ENCODE measurements around the gene AKAP12.

The AKAP12 gene

GRCh38 chr6:151388236-151388635 is 148.5 kb downstream of the AKAP12 start:
- Histone ChIP-seq H3K27ac (ENCODE audit: low read length) (peak overlapping the region; percentile 47; the same call in 1 of the 2 replicates), H3K4me1 (ENCODE audit: insufficient read depth, low read length) (peaks cover 35% of the 10 kb centered on the region), H3K36me3 (ENCODE audit: insufficient read depth, low read length) (peaks cover 19% of the 10 kb centered on the region), H3K79me2 (ENCODE audit: insufficient read depth, low read length) (peaks cover 88% of the 10 kb centered on the region), H3K4me3 (ENCODE audit: low read depth in 1 of 2, low read length in 2 of 2) (peak overlapping the region in 1 of 2 experiments; percentile 82; a peak in 1 of 4 replicates), H3K9me3 (ENCODE audit: insufficient read depth, low read length, severe bottlenecking) (no peaks in the 10 kb centered on the region), H4K20me1 (ENCODE audit: insufficient read depth, low read length) (peaks cover 42% of the 10 kb centered on the region), H3K9ac (ENCODE audit: low read depth, low read length) (peak overlapping the region; percentile 100), H3K4me2 (ENCODE audit: insufficient read depth, low read length) (peak overlapping the region; percentile 75; the same call in 1 of the 2 replicates), H2AFZ (ENCODE audit: low read depth, low read length) (no peak overlapping the region), H3K27me3 (ENCODE audit: insufficient read depth, low read length, poor library complexity) (no peaks in the 10 kb centered on the region)
- ATAC-seq (ENCODE audit: insufficient read depth, low read depth) (no peak), DNase-seq (no peak)
- TF ChIP-seq EZH2 (IDR thresholded peaks at IDR 0.05; ENCODE audit: borderline replicate concordance, low read depth, low read length, severe bottlenecking) (no peak), CTCF (IDR thresholded peaks at IDR 0.05; ENCODE audit: borderline replicate concordance, extremely low read depth, low read length, poor library complexity, severe bottlenecking) (no peak)

GRCh38 chr6:151388997-151389617 is 149.3 kb downstream of the AKAP12 start:
- Histone ChIP-seq H3K79me2 (ENCODE audit: insufficient read depth, low read length) (peaks cover 88% of the 10 kb centered on the region), H3K4me3 (ENCODE audit: low read depth in 1 of 2, low read length in 2 of 2) (peak overlapping the region; percentile 52 to 82), H3K4me1 (ENCODE audit: insufficient read depth, low read length) (peaks cover 43% of the 10 kb centered on the region), H3K27ac (ENCODE audit: low read length) (peak overlapping the region; percentile 98), H3K4me2 (ENCODE audit: insufficient read depth, low read length) (peak overlapping the region; percentile 75), H4K20me1 (ENCODE audit: insufficient read depth, low read length) (peaks cover 43% of the 10 kb centered on the region), H3K27me3 (ENCODE audit: insufficient read depth, low read length, poor library complexity) (no peaks in the 10 kb centered on the region), H3K9ac (ENCODE audit: low read depth, low read length) (peak overlapping the region; percentile 100), H2AFZ (ENCODE audit: low read depth, low read length) (peak overlapping the region; percentile 82), H3K36me3 (ENCODE audit: insufficient read depth, low read length) (peaks cover 21% of the 10 kb centered on the region), H3K9me3 (ENCODE audit: insufficient read depth, low read length, severe bottlenecking) (no peaks in the 10 kb centered on the region)
- ATAC-seq (ENCODE audit: insufficient read depth, low read depth) (no peak), DNase-seq (no peak)
- no peak for TF ChIP-seq CTCF (IDR thresholded peaks at IDR 0.05; ENCODE audit: borderline replicate concordance, extremely low read depth, low read length, poor library complexity, severe bottlenecking)
- TF ChIP-seq EZH2 (IDR thresholded peaks at IDR 0.05; ENCODE audit: borderline replicate concordance, low read depth, low read length, severe bottlenecking), result no peak

GRCh38 chr6:151389618-151390275 is 150.0 kb downstream of the AKAP12 start:
- Histone ChIP-seq H3K9ac (ENCODE audit: low read depth, low read length) (peak overlapping the region; percentile 100), H2AFZ (ENCODE audit: low read depth, low read length) (peak overlapping the region; percentile 82), H3K4me2 (ENCODE audit: insufficient read depth, low read length) (peak overlapping the region; percentile 75), H3K27ac (ENCODE audit: low read length) (peak overlapping the region; percentile 98), H3K9me3 (ENCODE audit: insufficient read depth, low read length, severe bottlenecking) (no peaks in the 10 kb centered on the region), H4K20me1 (ENCODE audit: insufficient read depth, low read length) (peaks cover 40% of the 10 kb centered on the region), H3K36me3 (ENCODE audit: insufficient read depth, low read length) (peaks cover 23% of the 10 kb centered on the region), H3K27me3 (ENCODE audit: insufficient read depth, low read length, poor library complexity) (no peaks in the 10 kb centered on the region), H3K79me2 (ENCODE audit: insufficient read depth, low read length) (peaks cover 88% of the 10 kb centered on the region), H3K4me3 (ENCODE audit: low read depth in 1 of 2, low read length in 2 of 2) (peak overlapping the region; percentile 52 to 82), H3K4me1 (ENCODE audit: insufficient read depth, low read length) (peaks cover 50% of the 10 kb centered on the region)
- DNase-seq (peak; percentile 63), ATAC-seq (ENCODE audit: insufficient read depth, low read depth) (peak; percentile 71)
- TF ChIP-seq CTCF (IDR thresholded peaks at IDR 0.05; ENCODE audit: borderline replicate concordance, extremely low read depth, low read length, poor library complexity, severe bottlenecking) (no peak), EZH2 (IDR thresholded peaks at IDR 0.05; ENCODE audit: borderline replicate concordance, low read depth, low read length, severe bottlenecking) (no peak)
